Effector memory CD8-positive, alpha-beta T cell (primary cell): Measurements from ENCODE around the gene ALDOC.

Experiments used
- ATAC-seq: fragments of 150-1000 bp; cut with Tn5 transposase; replicated peaks from 2 replicates; pipeline ENCODE4 v1.10.0; 2021; ENCODE audit warnings: mild to moderate bottlenecking, moderate library complexity
- DNase-seq, 3 experiments: peaks; one replicate each; pipeline ENCODE4 v3.0.0; 2021
- H3K27ac Mint-ChIP-seq, 2 donors: one replicate each; pipeline ENCODE4 v1.8.0; 2022; ENCODE audit warnings: mild to moderate bottlenecking in 2 of 2, mixed read lengths in 2 of 2, moderate library complexity in 2 of 2
- H3K27me3 Mint-ChIP-seq, 2 donors: one replicate each; pipeline ENCODE4 v1.8.0; 2022; ENCODE audit warnings: mixed read lengths in 2 of 2
- H3K36me3 Mint-ChIP-seq: one replicate; pipeline ENCODE4 v1.8.0; 2022; ENCODE audit warnings: mild to moderate bottlenecking, moderate library complexity, mixed read lengths; ENCODE audit not compliant: insufficient read depth
- H3K4me1 Mint-ChIP-seq, 2 donors: one replicate each; pipeline ENCODE4 v1.8.0; 2022; ENCODE audit warnings: low read depth in 2 of 2, mixed read lengths in 2 of 2
- H3K4me3 Mint-ChIP-seq, 2 donors: one replicate each; pipeline ENCODE4 v1.8.0; 2022; ENCODE audit warnings: mild to moderate bottlenecking in 2 of 2, mixed read lengths in 2 of 2, moderate library complexity in 2 of 2
- H3K9me3 Mint-ChIP-seq, 2 donors: one replicate each; pipeline ENCODE4 v1.8.0; 2022; ENCODE audit warnings: mixed read lengths in 2 of 2

ALDOC gene

GRCh38 chr17:28528327-28529012, 48.2 kb downstream of the ALDOC start:
- H3K4me1 Mint-ChIP-seq: no peaks in the 10 kb centered on the region
- no peaks in the 10 kb centered on the region for H3K9me3 Mint-ChIP-seq
- ATAC-seq (no peak), DNase-seq (no peak)
- H3K27me3 Mint-ChIP-seq: peaks cover 5 to 15% of the 10 kb centered on the region in 2 donors
- no peak overlapping the region for H3K4me3 Mint-ChIP-seq
- H3K36me3 Mint-ChIP-seq: no peaks in the 10 kb centered on the region
- no peak overlapping the region for H3K27ac Mint-ChIP-seq

- no peak overlapping the region for H3K4me3 Mint-ChIP-seq
- peaks cover 5 to 15% of the 10 kb centered on the region in 2 donors for H3K27me3 Mint-ChIP-seq
- no peak for DNase-seq
- H3K4me1 Mint-ChIP-seq: no peaks in the 10 kb centered on the region
- no peak overlapping the region for H3K27ac Mint-ChIP-seq
- H3K36me3 Mint-ChIP-seq: no peaks in the 10 kb centered on the region
- no peaks in the 10 kb centered on the region for H3K9me3 Mint-ChIP-seq
- ATAC-seq: no peak
Measured at GRCh38 chr17:28527859-28528258, 48.8 kb downstream of the ALDOC start.

- no peak for ATAC-seq
- H3K27me3 Mint-ChIP-seq: peaks cover 5 to 15% of the 10 kb centered on the region in 2 donors
- H3K4me3 Mint-ChIP-seq: no peak overlapping the region
- no peak overlapping the region for H3K27ac Mint-ChIP-seq
- no peaks in the 10 kb centered on the region for H3K9me3 Mint-ChIP-seq
- no peak for DNase-seq
- H3K4me1 Mint-ChIP-seq: no peaks in the 10 kb centered on the region
- H3K36me3 Mint-ChIP-seq: no peaks in the 10 kb centered on the region
Measured at GRCh38 chr17:28527181-28527681, 49.5 kb downstream of the ALDOC start.

- ATAC-seq: no peak
- Mint-ChIP-seq H3K4me1 (no peaks in the 10 kb centered on the region), H3K27ac (no peak overlapping the region), H3K27me3 (peaks cover under 1 to 9% of the 10 kb centered on the region in 2 donors), H3K4me3 (no peak overlapping the region), H3K36me3 (no peaks in the 10 kb centered on the region), H3K9me3 (no peaks in the 10 kb centered on the region)
- DNase-seq: no peak
Measured at GRCh38 chr17:28526381-28526780, 50.3 kb downstream of the ALDOC start.

GRCh38 chr17:28524476-28525424, 51.9 kb downstream of the ALDOC start:
- no peak overlapping the region for H3K4me3 Mint-ChIP-seq
- H3K27me3 Mint-ChIP-seq: no peaks in the 10 kb centered on the region
- H3K27ac Mint-ChIP-seq: peak overlapping the region in 1 of 2 donors; percentile 35
- H3K36me3 Mint-ChIP-seq: no peaks in the 10 kb centered on the region
- H3K4me1 Mint-ChIP-seq: no peaks in the 10 kb centered on the region
- no peaks in the 10 kb centered on the region for H3K9me3 Mint-ChIP-seq
- DNase-seq (no peak), ATAC-seq (no peak)

- Mint-ChIP-seq H3K27ac (peak overlapping the region in 1 of 2 donors; percentile 13), H3K4me3 (no peak overlapping the region), H3K27me3 (peaks cover 2% of the 10 kb centered on the region in 2 donors), H3K9me3 (no peaks in the 10 kb centered on the region), H3K4me1 (no peaks in the 10 kb centered on the region), H3K36me3 (no peaks in the 10 kb centered on the region)
- DNase-seq (no peak), ATAC-seq (no peak)
Measured at GRCh38 chr17:28523876-28524275, 52.8 kb downstream of the ALDOC start.

GRCh38 chr17:28523186-28523585, 53.5 kb downstream of the ALDOC start:
- Mint-ChIP-seq H3K4me3 (no peak overlapping the region), H3K9me3 (no peaks in the 10 kb centered on the region), H3K27ac (peak overlapping the region in 1 of 2 donors; percentile 13), H3K27me3 (peaks cover 4 to 6% of the 10 kb centered on the region in 2 donors), H3K36me3 (peaks cover 4% of the 10 kb centered on the region), H3K4me1 (no peaks in the 10 kb centered on the region)
- ATAC-seq: no peak
- no peak for DNase-seq
